GM12891 (cell line): Measurements from ENCODE around the gene ZGPAT.

Source experiments
- DNase-seq: peaks from one replicate; pipeline ENCODE4 v3.0.0; 2011; ENCODE audit warnings: low spot score; ENCODE audit not compliant: insufficient read length
- FAIRE-seq: peaks from 2 replicates; lab custom pipeline; 2011; peaks lifted over from hg19 to GRCh38; lab: Jason Lieb, UNC
- PAX5 ChIP-seq: IDR thresholded peaks from 2 replicates; pipeline ENCODE4 v1.6.1; 2011; ENCODE audit warnings: low read length, moderate library complexity, mild to moderate bottlenecking; ENCODE audit not compliant: insufficient read depth, severe bottlenecking
- POLR2A ChIP-seq: IDR thresholded peaks from 2 replicates; pipeline ENCODE4 v1.6.1; 2011; ENCODE audit warnings: low read depth, low read length, control low read depth
- POLR2AphosphoS5 ChIP-seq: IDR thresholded peaks from 2 replicates; pipeline ENCODE4 v1.6.1; 2011; ENCODE audit warnings: low read depth, low read length, control low read depth
- POU2F2 ChIP-seq: IDR thresholded peaks from 2 replicates; pipeline ENCODE4 v1.6.1; 2011; ENCODE audit warnings: low read depth, mild to moderate bottlenecking, control low read depth, low read length, moderate library complexity
- SPI1 ChIP-seq: IDR thresholded peaks from 2 replicates; pipeline ENCODE4 v1.6.1; 2011; ENCODE audit warnings: low read depth, low read length, control low read depth
- TAF1 ChIP-seq: IDR thresholded peaks from 2 replicates; pipeline ENCODE4 v1.6.1; 2011; ENCODE audit warnings: low read depth, low read length, control low read depth

ZGPAT gene

DNA sequence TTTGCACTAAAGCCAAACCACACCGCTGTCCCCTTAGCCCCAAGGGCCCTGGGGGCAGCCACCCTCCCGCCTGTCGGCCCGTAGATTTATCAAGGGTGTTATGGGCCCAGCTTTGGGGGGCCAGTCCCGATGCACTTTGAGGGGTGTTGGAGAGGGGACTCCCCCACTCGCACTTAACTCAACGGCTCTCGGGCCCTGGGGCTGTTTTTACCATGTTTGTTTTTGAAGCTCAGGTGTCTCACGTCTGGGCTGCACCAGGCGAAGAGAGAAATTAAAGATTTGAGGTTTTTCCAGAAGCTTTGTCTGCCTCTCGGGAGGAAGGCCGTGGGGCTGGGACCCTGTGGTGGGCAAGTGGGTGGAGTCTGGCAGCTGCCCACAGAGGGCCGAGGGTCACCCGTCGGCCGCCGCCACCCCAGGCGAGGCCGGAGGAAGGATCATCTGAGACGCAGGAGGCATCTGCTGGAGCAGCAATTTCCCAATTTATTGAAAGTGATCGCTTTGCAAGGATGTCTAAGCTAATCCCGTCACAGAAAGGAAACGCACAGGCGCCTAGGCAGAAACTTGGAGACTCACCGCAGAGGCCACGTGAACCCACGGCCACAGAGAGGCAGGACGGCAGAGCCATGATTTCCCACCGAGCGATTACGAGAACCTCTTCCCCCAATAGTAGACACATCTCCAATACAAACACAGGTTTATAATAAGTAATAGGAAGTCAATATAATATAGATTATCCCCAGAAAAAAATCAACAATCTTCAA lies 35.6 kb downstream of the ZGPAT start:
- no peak for TF ChIP-seq POLR2A
- TF ChIP-seq SPI1: no peak
- no peak for TF ChIP-seq PAX5
- no peak for TF ChIP-seq POU2F2
- TF ChIP-seq TAF1: no peak
- TF ChIP-seq POLR2AphosphoS5: no peak
- no peak for DNase-seq
- no peak for FAIRE-seq

DNA sequence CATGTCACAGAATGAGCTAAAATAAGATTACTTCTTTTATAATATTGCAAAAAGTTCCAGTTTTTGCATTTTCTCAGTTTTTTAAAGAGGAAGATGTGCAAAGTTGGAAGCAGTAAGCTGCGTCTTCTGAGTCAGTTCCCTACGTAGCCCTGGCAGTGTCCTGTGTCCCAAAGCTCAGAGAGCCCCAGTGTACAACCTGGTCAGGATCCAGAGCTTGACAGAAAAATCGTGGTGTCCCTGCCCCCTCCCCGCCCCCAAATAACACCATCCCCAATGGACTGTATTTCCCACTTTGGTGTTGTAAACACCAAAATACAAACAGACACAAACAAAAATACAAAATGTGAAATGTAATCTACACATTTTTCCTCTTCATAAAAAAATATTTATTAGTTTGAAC lies 36.3 kb downstream of the ZGPAT start:
- DNase-seq (no peak), FAIRE-seq (no peak)
- no peak for TF ChIP-seq POLR2AphosphoS5
- no peak for TF ChIP-seq SPI1
- TF ChIP-seq TAF1: no peak
- TF ChIP-seq POU2F2: no peak
- TF ChIP-seq POLR2A: no peak
- TF ChIP-seq PAX5: no peak

DNA sequence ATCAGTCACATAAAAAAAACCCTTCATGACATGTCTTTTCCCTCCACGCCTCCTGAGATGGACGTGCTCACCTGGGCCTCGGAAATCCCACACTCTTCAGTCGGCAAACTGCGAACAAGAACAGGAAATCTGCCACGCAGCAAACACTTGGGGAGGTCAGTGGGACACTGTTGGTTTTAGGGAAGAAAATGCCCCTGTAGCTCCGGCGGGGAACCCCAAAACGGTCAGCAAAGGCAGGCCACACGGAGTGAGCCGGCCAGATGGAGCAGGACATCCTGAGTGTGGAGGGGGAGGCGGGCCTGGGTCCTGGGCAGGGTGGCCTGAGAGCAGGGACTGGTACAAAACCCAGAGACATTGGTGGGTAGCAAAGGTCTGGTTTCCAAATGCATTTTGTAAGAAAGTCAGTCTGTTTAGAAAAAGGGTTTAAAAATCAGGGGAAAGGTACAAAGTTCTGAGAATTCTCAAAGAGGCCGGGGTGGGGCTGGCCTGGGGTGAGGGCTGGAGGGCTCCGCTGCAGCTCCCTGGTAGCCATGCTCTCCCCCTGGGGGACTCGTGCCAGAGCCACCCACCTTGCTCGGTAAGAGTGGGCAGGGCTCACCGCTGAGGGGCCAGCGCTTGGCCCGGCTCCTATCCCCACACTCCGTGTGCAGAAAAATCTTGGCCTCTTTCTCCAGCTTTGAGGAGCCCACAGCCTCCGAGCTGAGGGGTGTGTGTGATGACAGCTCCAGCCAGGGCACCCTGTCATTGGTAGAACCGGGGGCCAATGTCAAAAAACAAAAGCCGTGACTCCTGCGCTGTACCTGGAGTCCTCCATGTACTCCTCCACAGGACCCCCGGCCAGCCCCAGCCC lies 37.0 kb downstream of the ZGPAT start:
- DNase-seq: no peak

DNA sequence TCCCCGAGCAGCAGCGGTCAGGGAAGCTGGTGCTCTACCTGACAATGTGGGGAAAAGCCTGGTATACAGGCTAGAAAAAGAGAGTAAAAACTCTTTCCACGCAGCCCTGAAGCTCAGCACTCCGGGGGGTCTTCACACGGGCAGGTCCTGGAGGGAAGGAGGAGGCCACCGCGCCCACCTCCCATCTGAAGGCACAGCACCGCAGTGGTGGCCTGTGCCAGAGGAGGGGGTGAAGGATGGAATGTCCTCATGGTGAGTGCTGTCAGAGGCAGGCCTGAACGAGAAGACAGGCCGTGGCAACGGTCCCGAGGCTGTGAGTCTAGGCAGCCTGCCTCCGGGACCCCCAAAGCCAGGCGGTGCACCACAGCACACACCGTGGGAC lies 37.6 kb downstream of the ZGPAT start:
- no peak for FAIRE-seq
- DNase-seq: no peak
- no peak for TF ChIP-seq POU2F2
- TF ChIP-seq SPI1: no peak
- no peak for TF ChIP-seq PAX5
- no peak for TF ChIP-seq TAF1
- TF ChIP-seq POLR2AphosphoS5: no peak
- TF ChIP-seq POLR2A: no peak

More for the DNA sequence above, 37.0 kb downstream of the ZGPAT start:
- FAIRE-seq: no peak
- TF ChIP-seq POLR2A: no peak
- no peak for TF ChIP-seq TAF1
- TF ChIP-seq POU2F2: no peak
- TF ChIP-seq POLR2AphosphoS5: no peak
- no peak for TF ChIP-seq PAX5
- no peak for TF ChIP-seq SPI1

DNA sequence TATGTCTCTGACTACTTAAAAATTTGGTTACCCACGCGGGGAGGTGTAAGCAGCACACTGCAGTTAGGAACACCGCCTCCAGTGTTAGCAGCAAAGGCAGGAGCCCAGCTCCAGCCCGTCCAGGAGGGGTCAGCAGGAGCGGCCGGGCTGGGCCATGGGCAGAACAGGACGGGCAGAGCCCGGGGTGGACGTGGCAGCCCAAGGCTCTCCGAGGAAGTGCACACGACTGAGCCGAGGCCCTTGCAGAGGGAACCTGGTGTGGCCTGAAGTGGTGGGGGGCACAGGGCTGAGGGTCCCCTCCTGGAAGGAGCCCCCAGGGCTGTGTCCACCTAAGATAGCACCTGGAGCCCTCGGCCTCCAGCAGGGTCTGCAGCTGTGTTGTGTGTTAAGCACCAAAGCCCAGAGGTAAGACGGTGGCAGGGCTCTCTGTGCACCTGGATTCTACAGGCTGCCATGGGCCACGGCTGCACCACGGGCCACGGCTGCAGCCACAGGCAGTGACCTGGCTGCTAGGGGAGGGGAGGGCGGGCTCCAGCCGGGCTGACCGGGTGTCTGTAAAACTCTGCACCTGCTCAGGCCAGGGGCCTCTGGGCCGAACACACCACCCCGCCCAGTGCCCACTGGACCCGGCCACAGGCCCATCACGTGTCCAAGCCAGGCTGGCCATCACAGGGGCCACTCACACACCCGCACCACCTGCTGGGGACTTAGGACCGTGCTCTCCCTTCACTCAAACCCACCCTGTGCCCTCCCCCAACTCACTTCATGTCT lies 38.3 kb downstream of the ZGPAT start:
- TF ChIP-seq PAX5 (no peak), POLR2AphosphoS5 (no peak), TAF1 (no peak), POU2F2 (no peak), POLR2A (no peak), SPI1 (no peak)
- no peak for DNase-seq
- FAIRE-seq: no peak

DNA sequence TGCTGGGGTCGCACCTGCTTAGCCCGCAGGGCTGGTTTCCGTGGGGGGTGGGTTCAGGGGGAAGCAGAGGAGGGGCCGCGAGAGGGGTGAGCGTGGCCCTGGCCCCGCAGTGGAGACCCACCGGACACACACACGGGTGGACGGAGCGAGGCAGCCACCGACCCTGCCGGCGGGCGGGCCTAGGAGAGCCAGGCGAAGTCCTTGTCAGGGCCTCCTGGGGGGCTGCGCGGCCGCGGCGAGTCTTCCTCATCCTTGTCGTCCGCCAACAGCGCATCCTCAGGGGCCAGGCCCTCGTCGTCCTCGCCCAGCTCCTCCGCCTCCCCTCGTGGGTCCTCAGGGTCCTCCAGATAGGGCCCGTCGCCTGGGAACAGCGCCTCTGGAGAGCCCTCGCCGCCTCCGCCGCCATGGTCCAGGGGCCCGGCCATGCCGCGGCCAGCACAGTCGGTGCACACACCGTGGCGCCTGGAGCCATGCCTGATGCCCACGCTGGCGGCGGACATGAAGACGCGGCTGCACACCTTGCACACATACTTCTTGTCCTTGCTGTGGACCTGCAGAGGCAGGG lies 39.0 kb downstream of the ZGPAT start:
- DNase-seq (no peak), FAIRE-seq (no peak)
- no peak for TF ChIP-seq POU2F2
- no peak for TF ChIP-seq PAX5
- TF ChIP-seq SPI1: no peak
- no peak for TF ChIP-seq TAF1
- no peak for TF ChIP-seq POLR2AphosphoS5
- TF ChIP-seq POLR2A: no peak

DNA sequence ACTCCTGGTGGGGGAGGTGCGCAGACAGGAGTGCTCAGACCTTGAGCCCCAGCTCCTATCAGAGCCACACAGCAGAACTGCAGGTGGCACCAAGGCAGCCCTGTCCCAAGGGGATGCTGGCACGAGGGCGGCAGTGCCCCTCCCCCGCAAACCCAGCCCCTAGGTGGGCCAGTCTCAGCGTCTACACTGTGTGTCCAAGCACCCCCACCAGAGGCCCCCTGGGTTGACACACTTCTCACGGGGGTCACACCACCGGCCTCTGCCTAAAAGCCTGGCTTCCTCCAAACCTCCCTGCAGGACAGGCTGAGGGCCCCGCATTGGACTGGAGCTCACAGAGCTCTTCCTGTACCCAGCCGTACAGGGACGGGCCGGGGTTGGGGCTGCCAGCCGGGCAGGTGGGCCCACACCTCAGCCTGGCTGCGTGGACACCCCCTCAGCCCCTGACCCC lies 39.8 kb downstream of the ZGPAT start:
- TF ChIP-seq POLR2A: no peak
- no peak for TF ChIP-seq PAX5
- TF ChIP-seq POU2F2: no peak
- TF ChIP-seq POLR2AphosphoS5: no peak
- TF ChIP-seq TAF1: no peak
- TF ChIP-seq SPI1: no peak
- DNase-seq (no peak), FAIRE-seq (no peak)

DNA sequence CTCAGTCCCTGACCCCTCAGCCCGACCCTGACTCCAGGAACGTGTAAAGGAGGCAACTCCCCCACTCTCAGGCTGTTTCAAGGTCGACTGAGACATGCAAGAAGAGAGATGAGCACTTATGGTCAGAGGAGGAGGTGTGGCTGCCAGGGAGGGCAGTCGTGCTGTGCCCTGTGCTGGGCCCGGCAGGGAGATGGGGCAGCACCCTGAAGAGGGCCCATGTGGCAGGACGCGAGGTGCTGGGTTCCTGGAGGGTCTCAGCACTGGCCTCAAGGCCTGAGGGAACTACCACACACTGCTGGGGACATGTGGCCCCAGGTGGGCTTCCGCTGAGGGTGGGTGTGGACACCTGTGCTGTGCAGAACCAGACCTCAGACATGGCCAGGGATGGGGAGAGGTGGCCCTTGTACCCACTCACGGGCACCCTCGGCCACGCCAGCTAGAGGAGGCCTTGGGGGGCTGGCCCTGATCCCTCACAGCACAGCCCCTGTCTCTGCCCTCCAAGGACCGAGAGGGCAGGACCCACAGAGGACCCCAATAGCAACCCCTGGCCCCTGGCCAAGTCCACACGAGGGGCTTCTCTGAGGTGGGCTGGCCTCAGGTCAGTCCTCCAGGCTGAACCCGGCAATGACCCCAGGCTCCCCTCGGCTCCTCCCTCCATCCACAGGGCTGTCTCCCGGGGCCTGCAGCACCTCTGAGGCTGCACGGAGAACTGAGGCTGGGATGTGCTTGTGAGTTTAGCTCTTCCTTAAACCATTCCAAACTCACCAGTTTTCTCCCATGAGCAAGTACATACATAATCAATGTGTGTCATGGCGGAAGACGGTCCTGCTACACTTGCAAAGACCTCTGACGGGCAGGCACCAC lies 40.5 kb downstream of the ZGPAT start:
- TF ChIP-seq SPI1 (no peak), POLR2AphosphoS5 (no peak), POLR2A (no peak), PAX5 (no peak), POU2F2 (no peak), TAF1 (no peak)
- DNase-seq (no peak), FAIRE-seq (no peak)
